ENCODE measurements around the gene OR10A5. TPM values are rescaled to one million over a fixed set of nuclear protein-coding genes. Genes with fewer than 3 reads are reported as not detected.

OR10A5 gene
- total RNA-seq, 1 experiment from 2014 or later, result not detected

GRCh38 chr11:6828103-6828502, 17.4 kb upstream of the OR10A5 start:
- intact Hi-C loops (cut with micrococcal nuclease; ENCODE audit: unreplicated experiment), result no loop called here
- H3K4me1 ChIP-seq (ENCODE audit: control insufficient read depth, insufficient read depth, low read length), result no peaks in the 10 kb centered on the region
- no peak for TF ChIP-seq SIN3A (IDR thresholded peaks at IDR 0.05; ENCODE audit: borderline replicate concordance, insufficient read depth, low read depth, low read length)
- TF ChIP-seq POLR2AphosphoS5 (IDR thresholded peaks at IDR 0.05; ENCODE audit: low read depth, low read length), result no peak
- TF ChIP-seq, protein P1, sequence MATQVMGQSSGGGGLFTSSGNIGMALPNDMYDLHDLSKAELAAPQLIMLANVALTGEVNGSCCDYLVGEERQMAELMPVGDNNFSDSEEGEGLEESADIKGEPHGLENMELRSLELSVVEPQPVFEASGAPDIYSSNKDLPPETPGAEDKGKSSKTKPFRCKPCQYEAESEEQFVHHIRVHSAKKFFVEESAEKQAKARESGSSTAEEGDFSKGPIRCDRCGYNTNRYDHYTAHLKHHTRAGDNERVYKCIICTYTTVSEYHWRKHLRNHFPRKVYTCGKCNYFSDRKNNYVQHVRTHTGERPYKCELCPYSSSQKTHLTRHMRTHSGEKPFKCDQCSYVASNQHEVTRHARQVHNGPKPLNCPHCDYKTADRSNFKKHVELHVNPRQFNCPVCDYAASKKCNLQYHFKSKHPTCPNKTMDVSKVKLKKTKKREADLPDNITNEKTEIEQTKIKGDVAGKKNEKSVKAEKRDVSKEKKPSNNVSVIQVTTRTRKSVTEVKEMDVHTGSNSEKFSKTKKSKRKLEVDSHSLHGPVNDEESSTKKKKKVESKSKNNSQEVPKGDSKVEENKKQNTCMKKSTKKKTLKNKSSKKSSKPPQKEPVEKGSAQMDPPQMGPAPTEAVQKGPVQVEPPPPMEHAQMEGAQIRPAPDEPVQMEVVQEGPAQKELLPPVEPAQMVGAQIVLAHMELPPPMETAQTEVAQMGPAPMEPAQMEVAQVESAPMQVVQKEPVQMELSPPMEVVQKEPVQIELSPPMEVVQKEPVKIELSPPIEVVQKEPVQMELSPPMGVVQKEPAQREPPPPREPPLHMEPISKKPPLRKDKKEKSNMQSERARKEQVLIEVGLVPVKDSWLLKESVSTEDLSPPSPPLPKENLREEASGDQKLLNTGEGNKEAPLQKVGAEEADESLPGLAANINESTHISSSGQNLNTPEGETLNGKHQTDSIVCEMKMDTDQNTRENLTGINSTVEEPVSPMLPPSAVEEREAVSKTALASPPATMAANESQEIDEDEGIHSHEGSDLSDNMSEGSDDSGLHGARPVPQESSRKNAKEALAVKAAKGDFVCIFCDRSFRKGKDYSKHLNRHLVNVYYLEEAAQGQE (IDR thresholded peaks at IDR 0.05; ENCODE audit: insufficient read depth in 1 of 2, low read depth in 2 of 2, low read length in 1 of 2), result no peak
- no peak for TF ChIP-seq CTCF (IDR thresholded peaks at IDR 0.05)
- no peak for TF ChIP-seq TCF7L2 (IDR thresholded peaks at IDR 0.05; ENCODE audit: low read depth, low read length)
- H3K4me3 ChIP-seq (ENCODE audit: low read depth in 2 of 2, low read length in 2 of 2), result no peak overlapping the region
- no TSS peak for BruUV-seq (replicated peaks)
- no peaks in the 10 kb centered on the region for H3K36me3 ChIP-seq (ENCODE audit: control insufficient read depth, insufficient read depth, low read length)
- ATAC-seq (no peak), DNase-seq (ENCODE audit: low read depth, low spot score) (no peak)
- no peaks in the 10 kb centered on the region for H3K27me3 ChIP-seq (ENCODE audit: control insufficient read depth, insufficient read depth, low read length)
- POLR2A ChIA-PET, result no interaction called here
- no peaks in the 10 kb centered on the region for H3K9me3 ChIP-seq (ENCODE audit: control insufficient read depth, insufficient read depth, low read depth, low read length)
- CTCF ChIA-PET, result no interaction called here
- in situ Hi-C loops (cut with HindIII; ENCODE audit: low pct_unique_long_range_greater_than_20kb, low sequenced_read_pairs), result no loop called here
- H3K27ac ChIP-seq (ENCODE audit: low read length), result no peak overlapping the region

GRCh38 chr11:6833356-6833755, 12.1 kb upstream of the OR10A5 start:
- ChIA-PET POLR2A (no interaction called here), CTCF (interaction anchor here (0.6 kb wide), 2 partner anchors 17 to 78 kb away, joined by 3 read pairs; no protein-coding TSS in a partner anchor)
- DNase-seq (ENCODE audit: low read depth, low spot score), result no peak
- intact Hi-C loops (cut with micrococcal nuclease; ENCODE audit: unreplicated experiment), result no loop called here
- in situ Hi-C loops (cut with HindIII; ENCODE audit: low pct_unique_long_range_greater_than_20kb, low sequenced_read_pairs), result no loop called here
- H3K27me3 ChIP-seq (ENCODE audit: control insufficient read depth, insufficient read depth, low read length), result no peaks in the 10 kb centered on the region
- no peak overlapping the region for H3K4me3 ChIP-seq (ENCODE audit: low read depth in 2 of 2, low read length in 2 of 2)
- no peaks in the 10 kb centered on the region for H3K9me3 ChIP-seq (ENCODE audit: control insufficient read depth, insufficient read depth, low read depth, low read length)
- no peaks in the 10 kb centered on the region for H3K36me3 ChIP-seq (ENCODE audit: control insufficient read depth, insufficient read depth, low read length)
- ATAC-seq, result no peak
- TF ChIP-seq, protein P1 (IDR thresholded peaks at IDR 0.05; ENCODE audit: insufficient read depth in 1 of 2, low read depth in 2 of 2, low read length in 1 of 2), result no peak
- TF ChIP-seq CTCF (IDR thresholded peaks at IDR 0.05) (no peak), POLR2AphosphoS5 (IDR thresholded peaks at IDR 0.05; ENCODE audit: low read depth, low read length) (no peak), SIN3A (IDR thresholded peaks at IDR 0.05; ENCODE audit: borderline replicate concordance, insufficient read depth, low read depth, low read length) (no peak), TCF7L2 (IDR thresholded peaks at IDR 0.05; ENCODE audit: low read depth, low read length) (no peak)
- no peaks in the 10 kb centered on the region for H3K4me1 ChIP-seq (ENCODE audit: control insufficient read depth, insufficient read depth, low read length)
- no TSS peak for BruUV-seq (replicated peaks)
- no peak overlapping the region for H3K27ac ChIP-seq (ENCODE audit: low read length)

Measured in Panc1 (cell line).